ENCODE results near the gene SLC12A4.

SLC12A4 gene

GRCh38 chr16:67963292-67963661 is 5.2 kb downstream of the SLC12A4 start:
- no peak for DNase-seq (ENCODE audit: low read depth)

- no peak for DNase-seq (ENCODE audit: low read depth)
These were observed 6.3 kb downstream of the SLC12A4 start for GRCh38 chr16:67962135-67962534.

DNA sequence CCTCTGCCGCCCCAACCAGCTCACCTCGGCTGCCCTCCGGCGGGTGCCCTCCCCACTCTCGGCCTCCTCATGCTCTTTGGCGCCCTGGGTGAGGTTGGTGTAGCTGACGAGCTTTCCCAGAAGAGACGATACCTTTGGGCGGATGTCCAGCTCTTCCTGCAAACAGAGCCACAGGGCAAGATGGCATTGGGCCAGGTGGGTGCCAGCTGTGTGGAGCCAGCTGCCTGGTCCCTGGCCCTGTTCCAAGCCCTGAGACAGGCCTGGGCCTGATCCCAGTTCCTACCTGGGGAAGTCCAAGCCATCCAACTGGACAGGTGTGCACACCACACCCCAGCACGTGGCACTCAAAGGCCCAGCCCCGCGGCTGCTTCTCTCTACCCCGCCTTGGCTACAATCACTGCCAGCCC is 6.9 kb downstream of the SLC12A4 start:
- no peak for DNase-seq (ENCODE audit: low read depth)

- DNase-seq (ENCODE audit: low read depth), result no peak
These were observed 8.7 kb downstream of the SLC12A4 start for GRCh38 chr16:67959536-67960329.

GRCh38 chr16:67957622-67958021 is 10.8 kb downstream of the SLC12A4 start:
- DNase-seq (ENCODE audit: low read depth), result no peak

DNA sequence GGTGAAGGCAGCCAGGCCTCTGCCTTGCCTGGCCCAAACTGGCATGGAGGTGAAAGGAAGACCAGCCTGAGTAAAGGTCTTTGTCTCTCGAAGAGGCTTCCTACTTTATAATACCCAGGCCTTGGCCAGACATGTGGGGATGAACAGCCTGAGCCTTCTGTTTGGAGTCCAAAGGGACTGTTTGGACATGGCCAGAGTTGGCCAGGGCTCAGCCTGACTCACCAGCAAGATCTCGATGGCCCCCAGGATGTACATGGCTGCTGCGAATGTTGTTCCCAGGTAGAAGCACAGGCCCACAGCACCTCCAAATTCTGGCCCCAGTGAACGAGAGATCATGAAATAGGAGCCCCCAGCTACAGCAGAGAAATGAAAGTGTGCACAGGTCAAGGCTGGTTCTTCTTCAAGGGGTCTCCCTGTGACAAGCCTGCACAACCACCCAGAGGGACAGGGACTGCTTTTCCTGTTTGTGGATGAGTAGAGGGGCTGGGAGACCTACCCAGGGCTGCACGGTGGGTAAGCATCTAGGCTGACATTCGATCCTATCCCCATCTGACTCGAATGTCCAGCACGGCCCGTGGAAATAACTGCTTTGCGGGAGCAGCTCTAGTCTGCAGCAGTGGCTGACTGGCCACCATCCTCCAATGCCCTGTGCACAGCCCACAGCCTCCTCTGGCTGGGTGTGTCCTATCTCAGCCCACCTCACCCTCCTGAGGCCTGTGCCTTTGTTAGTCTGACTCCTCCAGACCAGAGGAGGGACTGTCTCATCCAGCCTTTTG is 13.8 kb downstream of the SLC12A4 start:
- DNase-seq (ENCODE audit: low read depth), result no peak

DNA sequence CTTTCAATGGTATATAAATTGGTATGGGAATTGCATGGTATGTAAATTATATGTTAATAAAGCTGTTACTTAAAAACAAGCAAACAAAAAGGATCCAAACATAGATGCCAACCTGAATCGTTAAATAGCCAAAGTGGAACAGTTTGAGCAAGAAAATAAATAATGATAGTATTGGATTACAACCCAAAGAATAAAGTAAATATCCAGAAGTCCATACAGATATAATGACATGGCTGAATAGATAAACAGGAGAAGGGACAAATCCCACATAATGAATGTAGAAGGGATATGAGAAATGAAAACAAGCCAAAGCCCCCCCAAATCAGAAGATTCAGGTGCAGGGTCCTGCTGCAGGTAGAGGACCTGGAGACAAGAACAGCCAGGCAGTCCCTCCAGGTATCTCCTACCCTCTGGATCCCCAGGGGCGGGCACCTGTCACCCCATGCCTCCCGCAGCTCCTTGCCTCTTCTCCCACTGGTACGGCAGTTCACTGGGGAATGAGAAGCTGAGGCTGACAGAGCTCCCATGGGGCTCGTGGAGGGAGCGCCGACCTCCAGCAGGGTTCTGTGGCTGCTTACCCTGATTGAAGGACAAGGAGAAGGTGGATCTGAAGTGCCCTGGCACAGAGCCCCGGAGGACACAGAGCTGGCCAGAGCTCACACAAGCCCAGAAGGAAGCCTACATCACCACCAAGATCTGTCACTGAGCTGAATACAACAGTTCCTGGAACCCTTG is 14.6 kb downstream of the SLC12A4 start:
- no peak for DNase-seq (ENCODE audit: low read depth)

DNA sequence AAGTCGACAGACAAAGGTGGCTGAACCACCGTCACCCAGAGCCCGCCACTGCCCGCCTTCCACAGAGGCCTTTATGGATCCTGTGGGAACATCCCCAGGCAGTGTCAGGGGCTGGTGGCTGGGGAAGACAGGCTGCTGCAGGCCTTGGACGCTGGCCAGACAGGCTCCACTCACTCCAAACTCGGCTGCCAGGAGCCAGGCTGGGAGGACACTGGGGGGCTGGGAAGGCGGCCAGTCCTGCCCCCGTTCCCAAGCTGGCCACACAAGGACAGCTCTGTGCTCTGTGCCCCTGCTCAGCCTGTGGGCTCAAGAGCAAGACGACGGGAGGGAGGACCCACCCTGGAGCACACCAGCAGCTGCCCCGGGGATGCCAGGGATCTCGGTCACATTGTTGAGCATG is 17.0 kb downstream of the SLC12A4 start:
- DNase-seq (ENCODE audit: low read depth), result no peak

DNA sequence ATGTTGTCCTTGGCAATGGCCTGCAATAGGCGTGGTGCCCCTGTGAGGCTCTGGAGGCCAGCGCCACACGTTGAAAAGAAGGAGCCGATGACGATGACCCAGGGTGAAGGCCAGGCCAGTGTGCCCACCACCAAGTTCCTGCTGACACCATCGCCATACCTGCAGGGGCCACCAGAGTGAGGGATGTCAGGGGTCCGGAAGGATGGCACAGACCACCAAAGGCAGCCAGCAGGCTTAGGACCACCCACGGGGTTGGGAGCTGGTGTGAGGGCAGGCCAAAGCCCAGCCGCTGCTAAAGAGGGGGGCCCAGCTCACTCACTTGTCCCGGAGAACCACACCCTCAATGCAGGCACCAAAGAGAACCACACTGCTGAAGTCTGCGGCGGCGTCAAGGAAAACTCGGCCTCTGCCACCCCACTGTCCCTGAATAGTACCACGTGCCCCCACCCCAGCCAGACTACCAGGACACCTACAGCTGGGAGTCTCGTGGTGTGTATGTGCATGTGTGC is 18.0 kb downstream of the SLC12A4 start:
- no peak for DNase-seq (ENCODE audit: low read depth)

GRCh38 chr16:67949645-67950044 is 18.8 kb downstream of the SLC12A4 start:
- no peak for DNase-seq (ENCODE audit: low read depth)

DNA sequence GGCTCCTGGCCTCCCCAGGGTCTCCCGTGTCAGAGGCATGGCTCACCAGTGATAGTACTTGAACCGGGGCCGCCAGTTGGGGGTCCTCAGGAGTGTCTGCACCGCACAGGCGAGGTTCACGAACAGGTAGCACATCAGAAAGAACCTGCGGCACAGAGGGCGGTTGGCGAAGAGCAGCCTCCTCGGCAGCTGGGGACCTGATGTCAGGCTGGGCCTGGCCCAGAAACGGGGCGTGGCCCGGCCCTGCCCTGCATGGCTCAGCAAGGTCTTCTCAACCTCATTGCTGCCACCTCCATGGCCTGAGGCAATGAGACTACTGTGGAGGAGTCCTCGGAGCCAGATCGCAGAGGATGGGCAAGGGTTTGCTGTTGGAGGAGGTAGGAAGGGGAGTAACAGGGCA is 20.4 kb downstream of the SLC12A4 start:
- no peak for DNase-seq (ENCODE audit: low read depth)

DNA sequence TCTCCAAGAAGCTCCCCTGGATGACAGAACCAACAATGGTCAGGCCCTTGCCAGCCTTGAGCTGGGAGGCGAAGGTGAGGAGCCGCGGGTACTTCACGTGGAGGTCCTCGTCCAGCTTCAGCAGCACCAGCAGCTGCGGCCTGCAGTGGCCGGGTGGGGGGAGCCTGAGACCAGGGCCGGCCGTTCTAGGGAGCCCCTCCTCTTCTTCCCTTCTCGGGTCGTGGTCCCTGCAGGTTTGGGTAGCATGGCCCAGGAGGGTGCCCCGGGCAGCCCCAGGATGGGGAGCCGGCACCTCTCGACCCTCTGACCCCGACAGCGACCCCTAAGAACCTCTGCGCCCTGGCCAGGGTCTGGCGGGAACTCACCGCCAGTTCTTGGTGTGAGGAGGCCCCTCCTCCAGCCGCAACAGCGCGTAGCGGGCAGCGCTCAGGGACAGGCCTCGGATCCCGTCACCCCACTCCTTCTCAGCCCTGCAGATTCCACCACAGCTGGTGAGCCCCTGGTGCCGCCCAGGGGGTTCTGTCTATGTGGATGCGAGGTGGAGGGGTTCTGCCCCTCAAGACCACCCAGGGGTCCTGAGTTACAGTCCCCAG is 21.4 kb downstream of the SLC12A4 start:
- no peak for DNase-seq (ENCODE audit: low read depth)

DNA sequence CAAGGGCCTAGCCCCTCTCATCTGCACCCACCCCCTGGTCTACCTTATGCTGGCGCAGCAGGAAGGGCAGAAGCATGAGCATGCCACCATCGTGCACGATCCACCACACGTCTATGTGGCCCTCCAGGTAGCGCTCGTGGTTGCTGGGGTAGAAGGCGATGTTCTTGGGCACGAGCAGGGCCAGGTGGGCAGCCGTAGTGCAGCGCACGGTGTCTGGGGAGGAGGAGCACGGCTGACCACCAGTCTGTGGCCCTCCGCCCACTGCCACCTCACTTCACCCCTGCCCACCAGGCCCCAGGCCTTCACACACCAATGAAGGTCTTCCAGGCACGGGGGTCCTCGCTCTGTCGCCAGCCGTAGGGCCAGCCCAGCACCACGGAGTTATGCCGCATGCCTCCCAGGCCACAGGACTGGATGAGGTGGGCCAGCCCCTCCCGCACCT is 22.3 kb downstream of the SLC12A4 start:
- no peak for DNase-seq (ENCODE audit: low read depth)

DNA sequence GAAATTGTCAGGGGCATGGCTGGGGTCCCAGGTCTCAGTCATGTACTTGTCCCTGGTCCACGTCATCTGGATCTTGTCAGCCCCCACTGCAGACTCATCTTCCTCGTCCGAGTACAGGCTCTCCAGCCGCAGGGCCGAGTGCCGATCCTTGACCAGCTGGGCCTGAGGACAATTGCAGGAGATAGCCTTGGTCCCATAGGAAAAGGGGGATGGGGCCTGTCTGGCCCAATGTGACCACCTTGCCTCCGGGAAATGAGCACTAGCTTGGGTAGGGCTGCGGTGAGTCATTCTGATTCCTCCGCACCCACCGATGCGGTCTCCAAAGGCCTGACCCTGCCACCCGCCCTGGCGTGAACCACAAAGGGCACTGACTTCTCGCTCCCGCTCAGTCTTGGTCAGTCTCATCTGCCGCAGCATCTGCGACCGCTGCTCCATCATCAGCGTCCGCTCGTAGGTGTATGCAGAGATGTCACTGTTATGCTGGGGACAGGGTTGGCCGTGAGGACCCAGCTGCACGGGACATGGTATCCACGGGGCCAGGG is 23.0 kb downstream of the SLC12A4 start:
- DNase-seq (ENCODE audit: low read depth), result no peak

DNA sequence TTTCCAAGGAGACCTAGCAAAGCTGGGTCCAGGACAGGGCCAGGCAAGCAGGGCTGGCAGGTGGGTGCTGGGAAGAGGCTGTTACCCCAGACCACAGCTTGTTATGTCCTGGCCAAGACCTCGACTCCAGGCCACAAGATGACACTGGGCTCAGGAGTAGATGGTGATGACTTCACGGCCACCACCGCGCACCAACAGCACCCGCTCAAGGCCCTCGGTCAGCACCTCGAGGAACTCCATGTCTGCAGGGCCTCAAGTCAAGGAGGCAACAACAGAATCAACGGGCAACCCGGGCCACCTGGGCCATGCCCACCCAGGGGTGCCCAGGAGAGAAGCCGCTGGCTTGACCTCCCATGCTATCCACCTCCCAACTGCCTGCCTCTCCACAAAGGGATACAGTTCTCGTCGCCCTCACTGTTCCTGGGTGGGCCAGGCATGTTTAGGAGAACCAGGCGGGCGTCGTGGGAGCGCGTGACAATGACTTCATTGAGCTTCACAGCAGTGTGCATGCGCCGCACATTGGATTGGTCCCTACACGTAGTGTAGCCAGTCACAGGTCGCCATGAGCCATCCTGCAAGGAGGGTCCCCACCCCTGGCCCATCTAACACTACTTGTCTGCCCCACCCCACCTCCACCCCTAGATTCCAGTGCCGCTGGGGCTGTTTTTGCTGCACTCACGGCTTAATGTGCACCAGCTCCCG is 23.6 kb downstream of the SLC12A4 start:
- no peak for DNase-seq (ENCODE audit: low read depth)

DNA sequence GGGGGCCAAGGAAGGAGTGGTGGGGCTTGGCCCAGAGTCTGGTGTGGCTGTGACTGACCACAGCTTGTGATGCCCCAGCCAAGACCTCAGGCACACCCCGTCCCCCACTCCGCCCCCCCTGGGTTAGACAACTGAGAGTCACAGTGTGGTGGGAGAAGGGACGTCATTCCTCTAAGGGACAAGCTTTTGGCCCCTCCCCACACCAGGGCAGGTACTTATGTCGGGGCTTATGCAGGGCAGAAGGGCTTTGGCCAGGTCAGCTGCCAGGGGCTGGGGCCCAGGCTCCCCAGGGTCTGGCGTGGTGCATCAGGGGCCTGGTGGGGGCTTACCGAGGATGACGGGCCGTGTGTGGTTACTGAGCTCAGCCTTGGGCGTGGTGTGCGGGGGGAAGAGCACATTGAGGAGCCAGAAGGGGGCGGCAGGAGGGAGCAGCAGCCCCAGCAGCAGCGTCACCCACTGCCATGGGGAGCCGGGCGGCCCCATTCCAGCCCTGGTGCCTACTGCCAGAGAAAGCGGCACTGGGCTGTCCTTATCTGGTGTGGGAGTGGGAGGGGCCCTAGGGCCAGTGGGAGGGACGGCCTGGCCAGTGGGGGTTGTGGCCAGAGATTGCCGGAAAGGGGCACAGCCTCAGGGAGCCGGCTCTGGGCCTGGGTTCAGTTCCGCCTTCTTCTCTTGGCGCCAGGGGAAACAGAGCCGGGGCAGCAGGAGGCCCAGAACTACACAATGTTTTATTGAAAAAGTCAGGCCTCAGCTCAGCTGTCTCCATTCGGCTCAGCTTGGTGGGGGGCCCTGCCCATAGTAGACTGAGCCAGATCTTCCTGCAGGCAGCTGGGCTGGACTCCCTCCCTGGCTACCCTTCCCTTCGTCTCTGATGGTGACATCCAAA is 24.6 kb downstream of the SLC12A4 start, which contains the start of gene LCAT:
TSS of gene LCAT (minus strand) at position 502 of the 886 bp plus-strand sequence. CDS start at position 483, 19 bp downstream.
- no peak for DNase-seq (ENCODE audit: low read depth)

DNA sequence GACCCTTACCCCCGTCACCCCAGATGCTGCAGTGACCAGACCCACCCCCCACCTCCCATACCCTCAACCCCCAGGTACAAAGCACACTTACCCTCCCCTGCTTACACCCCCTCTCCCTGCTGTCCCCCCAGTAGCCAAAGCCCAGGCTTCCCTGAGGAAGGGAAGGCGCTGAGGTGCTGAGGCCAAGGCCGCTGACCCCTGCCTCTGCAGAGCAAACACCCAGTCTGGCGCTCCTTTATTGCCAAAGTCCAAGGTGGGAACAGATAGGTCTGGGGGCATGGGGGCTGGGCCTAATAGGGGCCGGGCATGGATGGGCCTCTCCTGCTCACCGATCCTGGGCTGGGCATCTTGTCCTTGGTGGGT is 25.2 kb downstream of the SLC12A4 start:
- no peak for DNase-seq (ENCODE audit: low read depth)

DNA sequence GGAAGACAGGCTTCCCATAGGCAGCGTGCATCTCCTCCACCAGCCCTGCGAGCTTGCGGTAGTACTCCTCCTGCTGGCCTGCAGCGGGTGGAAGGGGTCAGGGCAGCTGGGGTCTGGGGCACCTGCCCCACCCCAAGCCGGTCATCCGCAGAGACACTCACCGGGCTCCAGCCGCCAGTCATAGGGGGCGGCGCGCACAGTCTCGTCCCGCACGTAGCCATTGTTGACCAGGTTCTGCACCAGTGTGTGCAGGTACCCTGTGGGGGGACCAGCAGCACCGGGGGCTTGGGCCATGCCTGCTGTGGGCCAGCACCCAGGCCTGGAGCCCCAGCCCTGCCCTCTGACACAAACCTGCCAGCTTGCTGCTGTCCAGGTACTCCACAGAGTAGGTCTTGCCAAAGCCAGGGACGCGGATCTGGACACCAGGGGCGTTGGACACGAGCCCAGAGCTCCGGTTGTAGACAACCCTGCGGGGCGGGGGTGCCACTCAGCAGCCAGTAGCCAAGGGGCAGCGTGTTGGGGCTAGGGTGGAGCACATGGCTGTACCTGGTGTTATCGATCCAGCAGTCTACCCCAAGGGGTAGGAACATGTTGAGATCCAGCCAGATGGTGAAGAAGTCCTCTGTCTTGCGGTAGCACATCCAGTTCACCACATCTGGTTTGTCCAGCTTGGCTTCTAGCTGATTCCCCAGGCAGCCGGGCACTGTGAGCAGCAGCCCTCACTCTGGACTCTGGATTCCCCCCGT is 25.8 kb downstream of the SLC12A4 start:
- DNase-seq (ENCODE audit: low read depth), result no peak

DNA sequence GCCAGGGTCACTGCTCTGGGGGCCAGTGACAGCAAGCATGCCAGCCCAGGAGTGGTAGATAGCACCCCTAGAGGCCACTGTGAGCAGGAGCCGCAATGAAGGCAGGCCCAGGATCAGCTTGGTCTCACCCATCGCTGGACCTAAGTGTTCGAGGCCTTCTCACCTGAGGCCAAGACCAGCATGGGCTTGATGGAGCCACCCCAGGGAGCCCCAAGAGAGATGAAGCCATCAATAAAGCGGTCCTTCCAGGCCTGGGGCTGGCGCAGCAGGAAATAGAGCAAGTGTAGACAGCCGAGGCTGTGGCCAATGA is 26.3 kb downstream of the SLC12A4 start:
- DNase-seq (ENCODE audit: low read depth), result no peak

Measured in HS-27A (cell line).